Measurements from ENCODE around the gene MKS1.

- peak; percentile 59 for TF ChIP-seq CTCF (conservative IDR thresholded peaks at IDR 0.05; ENCODE audit: low read length)
- no peak for TF ChIP-seq EZH2phosphoT487 (IDR thresholded peaks at IDR 0.05; ENCODE audit: borderline replicate concordance)
Measured at GRCh38 chr17:58219007-58219788, at the start of gene MKS1.
